ENCODE measurements around the gene RGS6. TPM values are rescaled to one million over a fixed set of nuclear protein-coding genes. Genes with fewer than 3 reads are reported as not detected.

The RGS6 gene
- total RNA-seq, 3 donors from 2014 or later = 3.4 to 9.2 (median 4.5) TPM

DNA sequence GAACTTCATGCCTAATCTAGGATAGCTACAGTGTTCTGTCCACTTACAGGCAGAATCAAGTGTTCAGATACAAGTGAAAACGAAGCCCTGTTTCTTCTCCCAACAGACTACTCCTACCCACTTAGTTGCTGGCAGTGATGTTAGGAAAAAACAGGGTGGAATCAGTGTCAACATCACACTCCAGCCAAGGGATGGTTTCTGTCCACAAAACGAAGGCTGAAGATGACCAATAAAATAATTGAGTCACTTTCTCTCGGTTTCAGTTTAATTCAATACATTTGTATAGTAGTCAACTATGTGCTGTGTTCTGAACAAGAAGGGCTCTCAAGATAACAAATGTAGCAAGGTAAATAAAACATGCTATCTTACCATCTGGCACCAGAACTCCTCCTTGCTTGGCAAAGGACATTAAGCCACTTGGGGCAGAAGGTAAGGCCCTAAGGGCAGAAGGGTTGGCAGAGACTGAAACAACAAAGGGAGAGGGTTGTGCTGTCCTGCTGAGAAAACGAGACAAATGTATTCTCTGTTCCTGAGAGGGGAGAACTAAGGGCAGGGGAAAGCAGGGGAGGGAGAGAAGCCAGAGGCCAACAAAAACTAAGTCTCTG is 568.1 kb downstream of the RGS6 start:
- intact Hi-C loops (cut with DNase I; ENCODE audit: low total_unique reads) = no loop called here
- Histone ChIP-seq H3K9me3 (no peaks in the 10 kb centered on the region), H3K27me3 (no peaks in the 10 kb centered on the region), H3K27ac (peak overlapping the region; percentile 63 to 80), H3K36me3 (no peaks in the 10 kb centered on the region), H3K4me1 (no peaks in the 10 kb centered on the region), H3K4me3 (no peak overlapping the region)
- no peak for TF ChIP-seq POLR2A (IDR thresholded peaks at IDR 0.05)
- TF ChIP-seq, protein P1, sequence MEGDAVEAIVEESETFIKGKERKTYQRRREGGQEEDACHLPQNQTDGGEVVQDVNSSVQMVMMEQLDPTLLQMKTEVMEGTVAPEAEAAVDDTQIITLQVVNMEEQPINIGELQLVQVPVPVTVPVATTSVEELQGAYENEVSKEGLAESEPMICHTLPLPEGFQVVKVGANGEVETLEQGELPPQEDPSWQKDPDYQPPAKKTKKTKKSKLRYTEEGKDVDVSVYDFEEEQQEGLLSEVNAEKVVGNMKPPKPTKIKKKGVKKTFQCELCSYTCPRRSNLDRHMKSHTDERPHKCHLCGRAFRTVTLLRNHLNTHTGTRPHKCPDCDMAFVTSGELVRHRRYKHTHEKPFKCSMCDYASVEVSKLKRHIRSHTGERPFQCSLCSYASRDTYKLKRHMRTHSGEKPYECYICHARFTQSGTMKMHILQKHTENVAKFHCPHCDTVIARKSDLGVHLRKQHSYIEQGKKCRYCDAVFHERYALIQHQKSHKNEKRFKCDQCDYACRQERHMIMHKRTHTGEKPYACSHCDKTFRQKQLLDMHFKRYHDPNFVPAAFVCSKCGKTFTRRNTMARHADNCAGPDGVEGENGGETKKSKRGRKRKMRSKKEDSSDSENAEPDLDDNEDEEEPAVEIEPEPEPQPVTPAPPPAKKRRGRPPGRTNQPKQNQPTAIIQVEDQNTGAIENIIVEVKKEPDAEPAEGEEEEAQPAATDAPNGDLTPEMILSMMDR (IDR thresholded peaks at IDR 0.05) = no peak
- no peak for TF ChIP-seq POLR2AphosphoS5 (IDR thresholded peaks at IDR 0.05)
- DNase-seq (ENCODE audit: low spot score in 2 of 2) = no peak

DNA sequence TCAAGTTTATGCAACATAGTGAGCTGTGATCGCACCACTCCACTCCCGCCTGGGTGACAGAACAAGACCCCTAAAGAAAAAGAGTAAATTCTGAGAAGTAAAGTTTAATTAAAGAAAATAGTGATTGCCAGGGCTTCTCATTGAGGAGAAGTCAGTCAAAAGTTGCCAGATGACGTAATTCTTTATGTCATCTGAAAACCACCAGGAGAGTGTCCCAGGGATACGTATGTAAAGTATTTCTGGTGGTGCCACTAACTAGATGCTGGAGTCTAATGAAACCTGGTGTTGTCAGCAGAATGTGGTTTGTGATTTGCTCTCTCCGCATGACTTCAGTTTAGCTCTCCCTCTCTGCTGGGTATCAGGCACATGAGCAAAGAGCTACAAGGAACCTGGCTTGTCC is 569.2 kb downstream of the RGS6 start:
- Histone ChIP-seq H3K27ac (no peak overlapping the region), H3K4me1 (no peaks in the 10 kb centered on the region), H3K36me3 (no peaks in the 10 kb centered on the region), H3K27me3 (no peaks in the 10 kb centered on the region), H3K9me3 (no peaks in the 10 kb centered on the region), H3K4me3 (no peak overlapping the region)
- intact Hi-C loops (cut with DNase I; ENCODE audit: low total_unique reads) = no loop called here
- DNase-seq (ENCODE audit: low spot score in 2 of 2) = no peak
- TF ChIP-seq, protein P1 (IDR thresholded peaks at IDR 0.05) = no peak
- TF ChIP-seq POLR2A (IDR thresholded peaks at IDR 0.05) = no peak
- TF ChIP-seq POLR2AphosphoS5 (IDR thresholded peaks at IDR 0.05) = no peak

GRCh38 chr14:72503271-72503670 is 571.0 kb downstream of the RGS6 start:
- DNase-seq (ENCODE audit: low spot score in 2 of 2) = no peak
- Histone ChIP-seq H3K36me3 (no peaks in the 10 kb centered on the region), H3K27me3 (no peaks in the 10 kb centered on the region), H3K27ac (no peak overlapping the region), H3K4me1 (no peaks in the 10 kb centered on the region), H3K4me3 (no peak overlapping the region), H3K9me3 (no peaks in the 10 kb centered on the region)
- TF ChIP-seq, protein P1 (IDR thresholded peaks at IDR 0.05) = no peak
- TF ChIP-seq POLR2AphosphoS5 (IDR thresholded peaks at IDR 0.05) (no peak), POLR2A (IDR thresholded peaks at IDR 0.05) (no peak)
- intact Hi-C loops (cut with DNase I; ENCODE audit: low total_unique reads) = no loop called here

GRCh38 chr14:72503696-72504368 is 571.6 kb downstream of the RGS6 start:
- H3K27me3 ChIP-seq = no peaks in the 10 kb centered on the region
- no peak overlapping the region for H3K4me3 ChIP-seq
- no peak for DNase-seq (ENCODE audit: low spot score in 2 of 2)
- TF ChIP-seq POLR2A (IDR thresholded peaks at IDR 0.05) = no peak
- no peak for TF ChIP-seq POLR2AphosphoS5 (IDR thresholded peaks at IDR 0.05)
- TF ChIP-seq, protein P1 (IDR thresholded peaks at IDR 0.05) = no peak
- no peaks in the 10 kb centered on the region for H3K36me3 ChIP-seq
- H3K9me3 ChIP-seq = no peaks in the 10 kb centered on the region
- intact Hi-C loops (cut with DNase I; ENCODE audit: low total_unique reads) = no loop called here
- H3K4me1 ChIP-seq = no peaks in the 10 kb centered on the region
- no peak overlapping the region for H3K27ac ChIP-seq

- no peak for TF ChIP-seq POLR2A (IDR thresholded peaks at IDR 0.05)
- TF ChIP-seq POLR2AphosphoS5 (IDR thresholded peaks at IDR 0.05) = no peak
- TF ChIP-seq, protein P1 (IDR thresholded peaks at IDR 0.05) = no peak
- no peak for DNase-seq (ENCODE audit: low spot score in 2 of 2)
- Histone ChIP-seq H3K9me3 (no peaks in the 10 kb centered on the region), H3K27ac (no peak overlapping the region), H3K4me1 (no peaks in the 10 kb centered on the region), H3K36me3 (no peaks in the 10 kb centered on the region), H3K4me3 (no peak overlapping the region), H3K27me3 (no peaks in the 10 kb centered on the region)
- intact Hi-C loops (cut with DNase I; ENCODE audit: low total_unique reads) = no loop called here
These were observed 578.3 kb downstream of the RGS6 start for GRCh38 chr14:72510566-72510965.

All from breast epithelium (tissue), 4 donors.